SK-N-SH (cell line): ENCODE measurements around the gene GDPD4. TPM values are rescaled to one million over a fixed set of nuclear protein-coding genes. Genes with fewer than 3 reads are reported as not detected.

Experiments
- CTCF ChIA-PET: fragments of 300-600, 350-600 bp; formaldehyde crosslinking; extraction: SDS; loops from one replicate; lab custom pipeline; 2021; lab: Yijun Ruan, JAX
- POLR2A ChIA-PET: fragments of 350-600 bp; sonication (Branson Sonifier 250); formaldehyde crosslinking; extraction: SDS; loops from one replicate; lab custom pipeline; 2020; ENCODE audit warnings: antibody characterized with exemption, inconsistent platforms; lab: Yijun Ruan, JAX
- DNase-seq: peaks from one replicate; pipeline ENCODE4 v3.0.0; 2012
- H2AFZ ChIP-seq: fragments of 200-600 bp; sonication (generic); 2 replicates; pipeline ENCODE4 v1.8.1; 2016; ENCODE audit warnings: antibody characterized with exemption, mild to moderate bottlenecking, low read depth
- H3F3A ChIP-seq: fragments of 200-600 bp; sonication (generic); replicated peaks from 2 replicates; pipeline ENCODE3; 2016; ENCODE audit warnings: antibody characterized with exemption, mild to moderate bottlenecking; ENCODE audit not compliant: insufficient read depth
- H3K27ac ChIP-seq, 2 experiments: fragments of 200-500 bp in 1 of 2; fragments of 200-600 bp in 1 of 2; sonication (Bioruptor generic) in 1 of 2; sonication (generic), shearing (Covaris generic) in 1 of 2; 2 replicates each; pipeline versions ENCODE4 v1.5.1 to v1.6.1; 2014 to 2016; ENCODE audit warnings: low read depth in 2 of 2, inconsistent platforms in 1 of 2, low read length in 1 of 2, mild to moderate bottlenecking in 1 of 2, mixed read lengths in 1 of 2
- H3K27me3 ChIP-seq: fragments of 200-600 bp; sonication (generic), shearing (Covaris generic); 2 replicates; pipeline ENCODE4 v1.6.1; 2016; ENCODE audit warnings: mixed run types; ENCODE audit not compliant: insufficient read depth
- H3K36me3 ChIP-seq, 2 experiments: fragments of 200-500 bp in 1 of 2; fragments of 200-600 bp in 1 of 2; sonication (Bioruptor generic) in 1 of 2; sonication (generic) in 1 of 2; replicated peaks in 1 of 2; 2 replicates each; pipeline versions ENCODE3 to v1.5.1; 2014 to 2016; ENCODE audit warnings: low read length in 1 of 2, mild to moderate bottlenecking in 1 of 2; ENCODE audit not compliant: insufficient read depth in 2 of 2, control insufficient read depth in 1 of 2
- H3K4me1 ChIP-seq, 2 experiments: fragments of 200-500 bp in 1 of 2; fragments of 200-600 bp in 1 of 2; sonication (Bioruptor generic) in 1 of 2; sonication (generic), shearing (Covaris generic) in 1 of 2; 2 replicates each; pipeline versions ENCODE4 v1.5.1 to v1.6.1; 2014 to 2016; ENCODE audit warnings: low read depth in 1 of 2, low read length in 1 of 2, mixed run types in 1 of 2; ENCODE audit not compliant: insufficient read depth in 2 of 2, control insufficient read depth in 1 of 2
- H3K4me2 ChIP-seq: fragments of 200-600 bp; sonication (generic), shearing (Covaris generic); 2 replicates; pipeline ENCODE4 v1.6.1; 2017; ENCODE audit warnings: mixed run types
- H3K4me3 ChIP-seq, 2 experiments: fragments of 200-500 bp in 1 of 2; fragments of 200-600 bp in 1 of 2; sonication (Bioruptor generic) in 1 of 2; sonication (generic), shearing (Covaris generic) in 1 of 2; 2 replicates each; pipeline versions ENCODE4 v1.5.1 to v1.8.1; 2014 to 2016; ENCODE audit warnings: low read depth in 2 of 2, inconsistent platforms in 1 of 2, low read length in 1 of 2, mild to moderate bottlenecking in 1 of 2, mixed read lengths in 1 of 2, moderate library complexity in 1 of 2
- H3K79me2 ChIP-seq: fragments of 200-600 bp; sonication (generic); 2 replicates; pipeline ENCODE4 v1.8.1; 2017; ENCODE audit warnings: mild to moderate bottlenecking; ENCODE audit not compliant: insufficient read depth
- H3K9ac ChIP-seq: fragments of 200-600 bp; sonication (generic); 2 replicates; pipeline ENCODE4 v1.6.1; 2017; ENCODE audit warnings: mixed run types
- H3K9me2 ChIP-seq: fragments of 200-600 bp; sonication (generic); 2 replicates; pipeline ENCODE4 v1.6.1; 2017; ENCODE audit warnings: mixed run types
- H3K9me3 ChIP-seq: fragments of 200-600 bp; sonication (generic); 2 replicates; pipeline ENCODE4 v1.6.1; 2017; ENCODE audit warnings: mixed run types, mild to moderate bottlenecking, moderate library complexity
- H4K20me1 ChIP-seq: fragments of 200-600 bp; sonication (generic); 2 replicates; pipeline ENCODE4 v1.6.1; 2017; ENCODE audit warnings: mild to moderate bottlenecking, mixed run types; ENCODE audit not compliant: insufficient read depth
- ELF1 ChIP-seq: IDR thresholded peaks from 2 replicates; pipeline ENCODE4 v1.4.0; 2012
- EZH2phosphoT487 ChIP-seq: fragments of 200-600 bp; sonication (generic); IDR thresholded peaks from 2 replicates; pipeline ENCODE4 v1.6.1; 2017; ENCODE audit warnings: low read depth, mixed run types, mild to moderate bottlenecking, antibody characterized with exemption, moderate library complexity, borderline replicate concordance
- FOSL2 ChIP-seq: IDR thresholded peaks from 2 replicates; pipeline ENCODE4 v1.4.0; 2012; ENCODE audit warnings: low read depth, mild to moderate bottlenecking, moderate library complexity, borderline replicate concordance
- GABPA ChIP-seq: IDR thresholded peaks from 2 replicates; pipeline ENCODE4 v1.4.0; 2012; ENCODE audit warnings: low read depth, mild to moderate bottlenecking
- GATA2 ChIP-seq: sonication (generic); formaldehyde crosslinking; IDR thresholded peaks from 2 replicates; pipeline ENCODE4 v1.5.0; 2020; ENCODE audit warnings: mild to moderate bottlenecking, missing genetic modification reagents
- IRF3 ChIP-seq: fragments of 150-350 bp; IDR thresholded peaks from 2 replicates; pipeline ENCODE4 v1.6.1; 2016; ENCODE audit warnings: mild to moderate bottlenecking, low read depth, low read length
- NRF1 ChIP-seq: IDR thresholded peaks from 2 replicates; pipeline ENCODE4 v1.6.1; 2012; ENCODE audit warnings: low read depth, mild to moderate bottlenecking, low read length
- PBX3 ChIP-seq: IDR thresholded peaks from 2 replicates; pipeline ENCODE4; 2012
- RAD21 ChIP-seq: IDR thresholded peaks from 2 replicates; pipeline ENCODE4 v1.6.1; 2012; ENCODE audit warnings: mild to moderate bottlenecking, low read length
- RCOR1 ChIP-seq: fragments of 150-350 bp; IDR thresholded peaks from 2 replicates; pipeline ENCODE4 v1.6.1; 2017; ENCODE audit warnings: antibody characterized with exemption, low read length
- REST ChIP-seq: IDR thresholded peaks from 2 replicates; pipeline ENCODE4 v1.6.1; 2012; ENCODE audit warnings: mild to moderate bottlenecking, low read depth, low read length, moderate library complexity
- SIN3A ChIP-seq: IDR thresholded peaks from 2 replicates; pipeline ENCODE4 v1.6.1; 2012; ENCODE audit warnings: low read depth, mild to moderate bottlenecking, low read length, moderate library complexity, borderline replicate concordance
- YY1 ChIP-seq: IDR thresholded peaks from 2 replicates; pipeline ENCODE4 v1.4.0; 2012; ENCODE audit warnings: low read depth, mild to moderate bottlenecking
- ZBTB33 ChIP-seq: IDR thresholded peaks from 2 replicates; pipeline ENCODE4 v1.4.0; 2012; ENCODE audit warnings: low read depth, borderline replicate concordance
- WGBS: methylation state at CpG from one replicate; pipeline ENCODE4 v1.1.6; 2017; ENCODE audit warnings: low lambda C conversion rate; 5-methylcytosine and 5-hydroxymethylcytosine counted together
- polyA plus RNA-seq, 3 experiments: library from polyadenylated mRNA; depleted of rRNA; stranded (reverse); fragments of >200 nt; gene quantifications; 2 replicates each; pipeline ENCODE4 v1.2.3, GENCODE V29; 2012

Gene GDPD4
- polyA plus RNA-seq, 1 of the 3 experiments (the other 2 are of a cell fraction) = not detected

GRCh38 chr11:77231800-77232199, 69.7 kb downstream of the GDPD4 start:
- H4K20me1 ChIP-seq = no peaks in the 10 kb centered on the region
- WGBS = 17% methylated on average over 1 of the region's 1 CpG
- H3K27me3 ChIP-seq = no peaks in the 10 kb centered on the region
- no peaks in the 10 kb centered on the region for H3K9me3 ChIP-seq
- H3K79me2 ChIP-seq = no peaks in the 10 kb centered on the region
- POLR2A ChIA-PET = no interaction called here
- no peaks in the 10 kb centered on the region for H3K4me1 ChIP-seq
- CTCF ChIA-PET = interaction anchor here (1.1 to 1.3 kb wide), 3 partner anchors 10 to 316 kb away, joined by 3 to 6 read pairs (median 4); no protein-coding TSS in a partner anchor
- DNase-seq = no peak
- H3K27ac ChIP-seq = no peak overlapping the region
- H3K4me3 ChIP-seq = no peak overlapping the region
- H3K9ac ChIP-seq = no peak overlapping the region
- no peak overlapping the region for H3K4me2 ChIP-seq
- TF ChIP-seq GATA2 (CRISPR knock-in tag) = no peak
- no peak for TF ChIP-seq RCOR1
- no peak for TF ChIP-seq IRF3
- TF ChIP-seq EZH2phosphoT487 = no peak
- no peak for TF ChIP-seq NRF1
- no peak for TF ChIP-seq FOSL2
- TF ChIP-seq PBX3 = no peak
- no peak for TF ChIP-seq GABPA
- TF ChIP-seq YY1 = no peak
- no peak for TF ChIP-seq RAD21
- TF ChIP-seq SIN3A = no peak
- no peak for TF ChIP-seq ZBTB33
- no peak for TF ChIP-seq REST
- TF ChIP-seq ELF1 = no peak
- no peaks in the 10 kb centered on the region for H3F3A ChIP-seq
- no peaks in the 10 kb centered on the region for H3K36me3 ChIP-seq
- no peaks in the 10 kb centered on the region for H3K9me2 ChIP-seq
- H2AFZ ChIP-seq = no peak overlapping the region
